GM19099 (cell line): Measurements from ENCODE around the gene MRPL52.

Source experiments
- POLR2A ChIP-seq: IDR thresholded peaks from 3 replicates; pipeline ENCODE4 v1.6.1; 2011; ENCODE audit warnings: low read depth; ENCODE audit not compliant: insufficient read length; ENCODE audit errors: extremely low read depth

The MRPL52 gene

GRCh38 chr14:22802860-22803686 is 26.6 kb upstream of the MRPL52 start:
- peak; percentile 6 for TF ChIP-seq POLR2A

DNA sequence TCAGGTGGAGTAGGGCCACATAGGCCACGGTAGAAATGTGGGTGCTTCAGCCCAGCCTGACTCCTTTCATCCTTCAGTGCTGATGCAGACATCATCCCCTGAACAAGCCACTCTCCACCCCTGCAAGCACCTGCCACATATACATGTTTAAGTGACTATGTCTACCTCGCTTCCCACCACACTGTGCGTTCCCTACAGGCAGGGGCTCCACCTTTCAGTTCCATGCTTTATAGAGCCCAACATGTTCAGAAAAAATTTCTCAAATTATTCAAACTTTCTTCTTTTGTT is 26.1 kb upstream of the MRPL52 start:
- no peak for TF ChIP-seq POLR2A

DNA sequence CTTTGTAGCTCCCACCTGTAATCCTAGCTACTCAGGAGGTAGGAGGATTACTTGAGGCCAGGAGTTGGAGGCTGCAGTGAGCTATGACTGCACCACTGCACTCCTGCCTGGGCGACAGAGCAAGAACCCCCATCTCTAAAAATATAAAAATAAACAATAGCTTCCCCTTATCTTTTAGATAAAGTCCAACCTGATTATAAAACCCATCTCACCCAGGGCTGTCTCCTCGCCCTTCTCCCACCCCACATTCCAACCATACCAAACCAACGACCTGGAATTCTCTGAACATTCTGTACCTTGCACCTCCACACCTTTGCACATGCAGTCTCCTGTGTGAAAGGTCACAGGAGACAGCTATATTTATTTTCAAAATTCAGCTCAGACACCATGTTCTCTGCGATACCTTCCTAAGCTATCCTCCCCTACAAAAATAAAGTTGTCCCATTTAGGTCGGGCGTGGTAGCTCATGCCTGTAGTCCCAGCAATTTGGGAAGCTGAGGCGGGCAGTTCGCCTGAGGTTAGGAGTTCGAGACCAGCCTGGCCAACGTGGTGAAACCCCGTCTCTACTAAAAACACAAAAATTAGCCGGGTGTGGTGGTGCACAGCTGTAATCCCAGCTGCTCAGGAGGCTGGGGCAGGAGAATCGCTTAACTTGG is 22.1 kb upstream of the MRPL52 start:
- TF ChIP-seq POLR2A = no peak

DNA sequence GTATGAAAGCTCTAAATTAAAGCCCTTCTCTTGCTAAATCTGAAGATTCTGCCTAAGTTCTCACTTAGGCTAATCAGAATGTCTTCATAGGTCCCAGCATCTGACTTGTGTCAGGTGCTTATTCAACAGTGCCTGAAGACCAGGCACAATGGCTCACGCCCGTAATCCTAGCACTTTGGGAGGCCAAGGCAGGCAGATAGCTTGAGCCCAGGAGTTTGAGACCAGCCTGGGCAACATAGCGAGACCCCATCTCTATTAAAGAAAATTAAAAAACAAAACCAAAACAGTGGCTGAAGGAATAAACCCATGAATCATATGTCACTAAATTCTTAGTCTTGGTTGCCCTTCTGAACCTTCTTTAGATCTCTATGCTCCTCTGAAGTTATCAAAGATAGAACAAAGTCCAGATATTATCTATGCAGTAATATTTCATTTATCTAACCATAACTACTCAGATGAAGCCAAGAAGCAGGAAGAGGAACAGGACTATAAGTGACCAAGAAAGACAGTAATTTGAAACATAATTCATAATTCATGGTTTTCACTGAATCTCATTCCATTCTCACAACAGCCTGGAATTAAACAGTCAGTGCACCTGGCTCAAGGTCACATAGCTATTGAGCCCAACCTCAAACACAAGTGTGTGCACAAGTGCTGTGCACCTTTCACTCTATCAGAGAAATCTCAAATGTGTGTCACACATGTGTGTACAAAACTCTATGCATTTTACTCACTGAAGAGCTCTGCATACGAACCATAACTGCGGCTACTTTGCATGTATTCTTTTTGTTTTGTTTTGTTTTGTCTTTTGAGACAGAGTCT is 21.1 kb upstream of the MRPL52 start:
- no peak for TF ChIP-seq POLR2A

DNA sequence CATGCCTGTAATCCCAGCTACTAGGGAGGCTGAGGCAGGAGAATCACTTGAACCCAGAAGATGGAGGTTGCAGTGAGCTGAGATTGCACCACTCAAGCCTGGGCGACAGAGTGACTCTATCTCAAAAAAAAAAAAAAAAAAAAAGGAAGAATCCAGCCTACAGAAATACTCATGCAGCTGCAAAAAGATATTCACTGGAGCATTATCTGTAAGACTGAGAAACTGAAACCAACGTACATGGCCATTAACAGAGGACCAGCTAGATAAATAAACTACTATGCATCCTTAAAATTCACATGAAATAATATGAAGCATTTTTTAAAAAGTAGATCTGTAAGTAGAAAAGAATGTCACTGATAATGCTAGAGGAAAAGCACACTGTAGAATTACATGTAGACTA is 18.0 kb upstream of the MRPL52 start:
- TF ChIP-seq POLR2A = no peak

- no peak for TF ChIP-seq POLR2A
These were observed 16.9 kb upstream of the MRPL52 start for GRCh38 chr14:22812744-22813143.

DNA sequence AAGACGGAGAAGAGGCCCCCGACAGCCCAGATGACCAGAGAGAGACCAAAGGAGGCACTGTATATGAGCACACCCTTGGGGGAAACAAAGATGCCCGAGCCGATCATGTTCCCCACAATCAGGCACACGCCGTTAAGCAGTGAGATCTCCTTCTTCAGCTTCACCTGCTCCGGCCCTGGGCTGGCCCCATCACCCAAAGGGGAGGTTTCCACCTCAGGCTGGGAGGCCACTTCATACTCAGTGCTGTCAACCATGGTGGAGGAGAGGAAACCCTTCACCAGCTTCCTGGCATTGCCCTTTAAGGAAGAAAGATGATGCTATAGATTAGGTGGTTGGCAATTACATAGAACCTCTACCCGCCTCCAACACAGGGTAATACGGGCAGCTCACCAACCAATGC is 16.5 kb upstream of the MRPL52 start:
- TF ChIP-seq POLR2A = no peak

- TF ChIP-seq POLR2A = no peak
These were observed 15.3 kb upstream of the MRPL52 start for GRCh38 chr14:22814373-22814772.

DNA sequence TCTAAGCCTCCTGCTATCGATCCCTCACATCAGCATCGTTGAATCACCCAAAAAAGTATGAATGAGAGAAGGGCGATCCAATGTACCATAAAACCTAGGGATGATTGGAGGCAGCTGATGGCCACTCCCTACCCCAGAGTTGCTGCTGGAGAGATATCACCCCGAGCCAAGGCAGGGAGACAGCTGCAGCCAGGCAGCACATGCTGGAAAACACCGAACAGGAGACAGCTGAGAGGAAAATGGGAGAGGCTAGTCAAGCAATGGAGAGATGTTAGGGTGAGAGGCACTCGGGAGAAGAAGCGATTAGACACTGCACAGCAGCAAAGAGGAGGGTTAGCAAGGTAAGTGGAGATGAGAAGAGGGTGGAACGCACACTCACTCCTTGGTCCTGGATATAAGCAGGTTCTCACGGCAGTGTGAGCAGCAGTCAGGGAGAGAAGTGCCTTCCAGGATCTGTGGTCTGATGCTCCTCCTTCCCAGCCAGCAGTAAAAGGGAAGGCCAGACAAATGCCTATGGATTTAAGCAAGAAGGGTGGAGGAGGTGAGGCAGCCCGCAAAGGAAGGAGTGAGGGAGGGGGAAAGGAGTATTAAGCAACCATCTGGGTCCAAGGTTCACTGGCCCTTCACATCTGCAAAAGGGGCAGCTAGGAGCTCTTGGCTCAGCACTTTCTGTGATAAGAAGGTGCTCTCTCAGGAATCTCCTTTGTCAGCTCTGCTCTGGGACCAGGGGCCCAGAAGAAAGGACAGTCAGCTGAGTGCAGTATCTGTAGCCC is 14.6 kb upstream of the MRPL52 start, which contains the start of gene SLC7A7:
SLC7A7 (minus strand) TSS at position 495 of the 773 bp plus-strand sequence. CDS start 2,037 bp downstream, outside the sequence.
- no peak for TF ChIP-seq POLR2A

DNA sequence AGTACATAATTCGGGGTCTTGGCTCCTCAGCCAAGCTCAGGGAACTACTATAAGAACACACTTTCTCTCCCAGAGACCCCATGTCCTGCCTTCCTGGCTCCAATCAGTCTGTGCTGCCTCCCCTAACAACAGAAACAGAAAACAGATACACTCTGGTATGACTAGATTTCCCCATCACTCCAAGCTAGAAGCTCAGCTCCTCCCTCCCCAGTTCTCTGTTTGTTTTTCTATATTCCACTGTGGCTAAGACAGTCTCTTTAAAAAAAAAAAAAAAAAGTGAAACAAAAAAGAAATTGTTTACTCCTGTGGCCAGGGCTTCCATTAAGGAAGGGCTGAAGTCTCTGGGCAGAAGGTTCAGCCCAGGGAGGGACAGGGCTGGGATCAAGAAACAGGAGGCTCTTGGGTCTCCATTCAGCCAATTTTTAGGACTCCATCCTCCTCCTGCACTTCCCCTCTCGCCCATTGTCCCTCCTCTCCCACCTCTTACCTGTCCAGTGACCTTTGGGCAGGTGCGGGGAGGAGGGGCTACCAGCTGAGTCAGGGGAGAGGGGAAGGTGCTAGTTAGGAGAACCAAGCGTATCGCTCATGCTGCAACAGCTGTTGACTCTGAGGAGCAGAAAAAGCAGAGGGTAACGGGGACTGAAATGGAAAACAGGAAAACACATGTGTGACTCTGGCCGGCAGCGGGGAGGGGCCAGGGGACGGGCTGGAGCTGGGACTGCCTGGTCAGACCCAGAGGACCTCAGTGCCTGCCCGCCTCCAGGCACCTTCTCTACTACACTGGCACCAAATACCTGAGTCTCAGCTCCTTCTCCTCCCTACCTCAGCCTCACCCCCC is 10.3 kb upstream of the MRPL52 start:
- peak; percentile 49 for TF ChIP-seq POLR2A

DNA sequence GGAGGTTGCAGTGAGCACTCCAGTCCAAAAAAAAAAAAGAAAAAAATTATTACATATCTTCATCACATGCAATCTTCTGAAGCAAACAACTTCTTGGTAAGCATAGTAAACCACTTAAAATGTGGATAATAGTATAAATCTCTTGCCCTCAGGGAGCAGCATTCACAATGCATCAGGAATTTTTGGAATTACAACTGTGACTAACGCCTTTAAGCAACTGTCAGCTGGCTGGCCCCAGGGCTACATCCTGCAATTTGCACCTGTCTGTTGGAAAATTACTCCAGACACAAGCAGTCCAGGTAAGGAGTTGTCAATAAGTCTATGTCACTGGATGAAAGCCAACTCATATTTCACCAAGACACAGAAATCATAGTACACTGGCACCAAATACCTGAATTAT is 9.0 kb upstream of the MRPL52 start:
- TF ChIP-seq POLR2A = no peak

DNA sequence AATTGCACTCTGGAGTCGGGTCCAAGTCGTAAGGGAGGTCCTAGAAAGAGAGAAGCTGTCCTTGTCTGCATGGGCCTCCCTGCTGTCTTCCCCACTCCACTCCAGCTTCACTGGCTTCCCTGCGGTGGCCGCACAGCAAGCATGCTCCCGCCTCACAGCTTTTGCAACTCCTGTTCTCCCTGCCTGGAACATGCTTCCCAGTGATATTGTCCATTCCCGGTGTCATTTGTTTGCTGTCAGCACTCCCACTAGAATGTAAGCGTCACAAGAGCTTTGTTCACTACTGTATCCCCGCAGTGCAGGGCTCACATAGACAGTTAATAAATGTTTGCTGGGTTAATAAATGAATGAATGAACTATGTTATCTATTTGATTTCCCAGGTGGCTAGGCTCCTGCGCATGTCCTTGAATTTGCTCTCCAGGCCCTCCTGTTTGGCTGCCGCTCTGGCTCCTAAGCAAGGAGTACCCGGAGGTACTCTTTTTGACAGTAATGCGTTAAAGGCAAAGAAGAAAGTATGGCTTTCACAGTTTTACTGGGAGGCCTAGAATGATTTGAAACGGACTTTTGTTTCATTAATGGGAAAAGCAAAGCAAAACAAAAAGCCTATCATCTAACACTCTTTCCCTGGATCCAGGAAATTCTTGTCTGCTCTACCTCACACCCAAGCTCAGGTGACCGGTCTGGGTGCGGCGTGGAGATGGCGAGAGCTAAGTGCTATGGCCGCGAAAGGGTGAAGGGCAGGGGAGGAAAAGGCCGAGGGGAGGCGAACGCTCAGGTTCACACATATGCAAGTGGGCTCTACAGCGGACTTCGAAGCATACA is 8.3 kb upstream of the MRPL52 start:
- no peak for TF ChIP-seq POLR2A

GRCh38 chr14:22822016-22822570 is 7.6 kb upstream of the MRPL52 start:
- TF ChIP-seq POLR2A = no peak
